Breast epithelium (tissue), 3 donors: Measurements from ENCODE around the gene BAX.

ENCODE experiments used
- CTCF ChIP-seq, 3 donors: fragments of 450-650 bp; IDR thresholded peaks; one replicate each; pipeline ENCODE4 v1.5.1; 2016 to 2017; ENCODE audit warnings: antibody characterized with exemption in 3 of 3, mild to moderate bottlenecking in 3 of 3, moderate library complexity in 3 of 3
- POLR2AphosphoS5 ChIP-seq, 3 donors: sonication (generic); formaldehyde crosslinking; IDR thresholded peaks; one replicate each; pipeline ENCODE4 v1.6.1; 2017; ENCODE audit warnings: antibody characterized with exemption in 3 of 3

DNA sequence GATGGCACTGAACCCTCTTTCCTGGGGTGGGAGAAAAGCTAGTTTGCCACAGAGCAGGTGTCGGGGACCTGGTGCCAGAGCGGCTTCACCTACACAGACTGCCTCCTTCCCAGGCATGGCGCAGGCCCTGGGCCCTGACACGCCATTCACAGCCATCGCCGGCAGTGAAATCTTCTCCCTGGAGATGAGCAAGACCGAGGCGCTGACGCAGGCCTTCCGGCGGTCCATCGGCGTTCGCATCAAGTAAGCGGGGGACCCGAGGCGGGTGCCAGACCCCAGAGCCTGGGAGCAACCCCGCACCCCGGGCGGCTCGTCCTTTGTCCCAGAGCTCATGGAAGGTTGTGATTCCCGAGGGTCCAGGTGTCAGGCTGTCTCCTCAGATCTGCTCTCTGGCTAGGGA, 52.2 kb downstream of the BAX start:
- TF ChIP-seq CTCF (IDR thresholded peaks at IDR 0.05) (no peak), POLR2AphosphoS5 (IDR thresholded peaks at IDR 0.05) (no peak)
